ENCODE measurements around the gene FEZ2.

DNA sequence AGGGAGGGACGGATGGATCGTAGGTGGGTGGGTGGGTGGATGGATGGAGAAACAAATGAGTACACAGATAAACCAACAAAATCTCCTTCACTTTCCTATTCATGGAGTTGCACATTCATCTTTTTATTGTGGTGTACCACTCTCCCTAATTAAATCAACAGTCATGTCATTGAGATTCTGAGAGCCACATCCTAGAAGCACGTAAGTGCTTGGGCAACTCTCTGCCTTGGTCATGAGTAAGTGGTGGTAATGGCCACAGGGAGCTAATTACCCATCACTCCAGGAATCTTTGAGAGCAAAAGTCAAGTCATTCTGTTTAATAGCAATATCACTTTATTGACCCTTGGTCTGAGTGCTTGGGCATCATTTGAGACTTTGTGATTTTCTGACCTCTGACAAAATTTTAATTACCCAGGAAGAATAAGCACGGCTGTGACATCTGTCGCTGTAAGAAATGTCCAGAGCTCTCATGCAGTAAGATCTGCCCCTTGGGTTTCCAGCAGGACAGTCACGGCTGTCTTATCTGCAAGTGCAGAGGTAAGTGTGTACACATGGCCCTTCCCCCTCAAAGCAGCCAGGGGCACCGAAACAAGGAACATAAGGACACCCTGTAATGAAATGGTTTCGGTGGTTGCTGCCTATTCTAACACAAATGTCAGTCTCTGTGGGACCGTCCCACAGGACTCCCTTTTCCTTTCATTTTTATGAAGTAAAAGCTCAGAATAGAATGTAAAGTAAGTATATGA, 85.9 kb downstream of the FEZ2 start:
- no peak for TF ChIP-seq CTCF (IDR thresholded peaks at IDR 0.05; ENCODE audit: low read depth, low read length, poor library complexity, severe bottlenecking)
- no peak for TF ChIP-seq EZH2phosphoT487 (IDR thresholded peaks at IDR 0.05; ENCODE audit: borderline replicate concordance, low read length)
